GM18867 (cell line): ENCODE measurements around the gene DENND2A.
"Not testable (repeated sequence)": the region's sequence is repeated elsewhere in the genome, so short reads cannot be mapped to it uniquely, and the experiment has no call there.

ENCODE experiments used
- ATAC-seq: cut with Tn5 transposase; IDR thresholded peaks from one replicate; pipeline ENCODE4 v1.9.1; 2021; ENCODE audit warnings: mild to moderate bottlenecking, moderate library complexity; ENCODE audit not compliant: unreplicated experiment

Gene DENND2A

DNA sequence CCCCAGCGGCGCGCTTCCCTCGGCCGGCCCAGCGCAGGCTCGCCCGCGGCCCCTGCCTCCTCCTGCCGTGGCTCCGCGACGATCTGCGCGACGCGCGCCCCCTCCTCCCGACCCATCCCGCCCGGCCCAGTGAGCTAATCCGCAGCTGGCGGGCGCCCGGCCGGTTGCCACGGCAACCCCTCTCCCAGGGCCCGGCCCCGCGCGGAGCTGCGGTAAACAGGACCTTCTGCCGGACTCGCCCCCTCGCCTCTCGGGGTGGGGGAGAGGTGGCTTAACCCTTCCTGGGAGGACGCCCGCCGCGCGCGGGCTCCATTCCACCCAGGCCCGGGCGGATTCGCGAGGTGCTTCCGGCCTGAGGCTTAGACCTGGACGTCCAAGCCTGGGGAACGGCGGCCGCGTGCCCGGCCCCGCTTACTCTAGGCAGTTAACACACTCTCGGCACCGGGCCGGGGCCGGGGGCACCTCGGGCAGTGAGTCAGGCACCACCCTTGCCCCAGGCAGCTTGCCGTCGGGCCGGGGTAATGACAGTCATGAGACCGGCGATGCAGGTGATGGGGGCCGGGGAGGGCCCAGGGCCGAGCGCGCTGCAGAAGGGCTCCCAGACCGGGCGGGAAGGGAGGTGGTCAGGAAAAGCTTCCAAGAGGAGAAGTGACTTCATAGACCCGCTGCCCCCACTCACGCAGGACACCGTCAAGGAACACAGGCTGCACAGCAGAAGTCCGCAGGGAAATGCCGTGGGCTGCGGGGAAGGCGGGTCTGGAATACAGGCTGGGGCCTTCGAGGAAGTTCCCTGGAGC is at the start of gene DENND2A:
Gene DENND2A, minus strand, starts transcription at position 87 of the 797 bp plus-strand sequence. CDS start 38,416 bp downstream, outside the sequence.
- ATAC-seq, result no peak

- ATAC-seq, result no peak
Observed at GRCh38 chr7:140689199-140690152, 48.9 kb upstream of the DENND2A start.

DNA sequence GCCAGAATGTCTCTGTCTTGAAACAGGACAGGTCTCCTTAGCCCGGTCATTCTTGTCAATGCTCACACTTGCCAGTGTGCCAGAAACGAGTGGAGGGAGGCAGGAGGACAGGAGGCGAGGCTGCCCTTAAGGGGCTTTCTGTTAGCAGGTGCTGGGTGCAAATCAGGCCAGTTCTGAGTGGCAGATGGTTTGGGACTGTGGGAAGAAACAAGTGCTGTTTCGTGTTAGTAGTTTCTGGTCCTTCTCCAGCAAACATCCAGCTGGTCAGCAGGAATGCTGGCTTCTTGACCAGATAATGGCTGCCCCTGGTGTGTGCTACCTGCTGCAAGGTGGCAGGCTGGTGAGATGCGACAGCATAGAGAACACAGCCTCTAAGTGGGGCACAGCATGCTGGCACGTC is 47.7 kb upstream of the DENND2A start:
- ATAC-seq, result no peak

DNA sequence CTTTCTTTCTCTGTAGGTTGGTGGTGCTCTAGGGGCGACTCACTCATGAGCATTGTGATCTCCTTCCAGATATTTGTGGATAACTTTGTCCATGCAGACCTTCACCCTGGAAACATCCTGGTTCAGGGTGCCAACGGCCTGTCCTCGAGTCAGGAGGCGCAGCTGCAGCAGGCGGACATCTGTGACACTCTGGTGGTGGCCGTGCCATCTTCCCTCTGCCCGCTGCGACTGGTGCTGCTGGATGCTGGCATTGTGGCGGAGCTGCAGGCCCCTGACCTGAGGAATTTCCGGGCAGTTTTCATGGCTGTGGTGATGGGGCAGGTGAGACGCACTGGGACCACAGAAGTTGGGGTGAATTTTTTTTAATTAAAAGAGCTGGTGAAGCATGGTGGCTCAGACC is 46.3 kb upstream of the DENND2A start:
- ATAC-seq, result no peak

DNA sequence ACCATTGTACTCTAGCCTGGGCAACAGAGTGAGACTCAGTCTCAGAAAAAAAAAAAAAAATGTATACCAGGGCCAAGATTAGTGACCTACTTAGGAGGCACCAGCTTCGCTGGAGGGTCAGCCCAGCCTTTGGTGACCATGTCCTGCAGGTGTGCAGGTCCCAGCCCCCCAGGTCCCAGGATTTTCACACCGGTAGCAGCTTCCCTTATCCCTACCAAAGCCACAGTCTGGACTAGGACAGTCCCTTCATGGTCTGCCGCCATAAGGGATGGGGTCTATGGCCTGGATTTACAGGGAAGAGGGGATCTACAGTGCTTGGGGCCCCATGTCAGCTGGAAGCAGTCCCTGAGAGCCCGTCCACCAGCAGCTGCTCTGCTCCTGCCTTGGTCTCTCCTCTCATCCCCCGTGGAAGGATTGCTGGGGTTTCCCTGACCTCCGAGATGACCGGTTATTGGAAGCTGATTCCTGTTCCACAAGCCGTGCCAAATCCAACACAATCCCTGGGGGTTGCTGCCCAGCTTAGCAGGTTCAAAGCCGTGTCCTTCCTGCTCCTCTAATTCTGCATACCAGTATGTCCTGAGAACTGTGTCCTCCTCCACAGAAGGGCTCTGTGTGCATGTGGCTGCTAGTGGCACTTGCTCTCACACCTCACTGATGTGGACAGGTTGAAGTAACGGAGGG is 44.9 kb upstream of the DENND2A start:
- no peak for ATAC-seq

- ATAC-seq, result no peak
Observed at GRCh38 chr7:140684066-140684950, 43.7 kb upstream of the DENND2A start.

DNA sequence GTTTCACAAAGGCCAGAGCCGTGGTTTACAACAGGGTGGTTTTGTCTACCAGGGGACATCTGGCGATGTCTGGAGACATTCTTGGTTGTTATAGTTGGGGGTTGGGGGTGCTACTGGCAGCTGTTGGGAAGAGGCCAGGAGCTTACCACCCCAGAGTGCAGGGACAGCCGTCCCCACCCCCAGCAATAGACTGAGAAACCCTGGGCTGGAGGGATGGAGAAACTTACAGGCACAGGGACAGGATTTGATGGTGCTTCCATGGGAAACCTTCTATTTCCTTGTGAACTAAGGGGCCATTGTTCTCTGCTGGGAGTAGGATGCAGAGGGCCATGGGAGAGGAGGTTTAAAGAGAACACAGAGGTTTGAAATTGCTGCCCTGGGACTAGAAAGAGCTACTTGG is 43.0 kb upstream of the DENND2A start:
- ATAC-seq, result no peak

GRCh38 chr7:140681766-140682165 is 41.2 kb upstream of the DENND2A start:
- ATAC-seq, result no peak

GRCh38 chr7:140680886-140681285 is 40.3 kb upstream of the DENND2A start:
- no peak for ATAC-seq

DNA sequence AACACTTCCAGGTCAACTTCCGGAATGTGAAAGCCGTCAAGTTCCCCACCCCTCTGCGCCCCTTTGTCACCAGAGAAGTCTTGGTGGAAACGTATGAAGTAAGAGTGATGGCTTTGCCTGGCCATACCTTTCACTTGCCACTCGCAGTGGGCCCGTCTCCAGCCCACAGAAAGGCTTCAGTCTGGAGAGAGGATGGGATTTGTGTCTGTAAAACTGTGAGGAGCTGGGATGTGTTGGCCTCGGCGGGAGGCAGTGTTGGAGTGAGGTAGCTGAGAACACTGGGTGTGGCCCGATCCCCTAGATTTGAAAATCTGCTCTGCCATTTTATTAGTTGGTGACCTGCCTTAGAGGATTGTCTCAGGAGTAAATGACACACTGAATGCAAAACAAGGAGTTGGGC is 38.6 kb upstream of the DENND2A start:
- no peak for ATAC-seq

GRCh38 chr7:140678816-140679130 is 38.2 kb upstream of the DENND2A start:
- ATAC-seq, result no peak

GRCh38 chr7:140678081-140678815 is 37.6 kb upstream of the DENND2A start:
- no peak for ATAC-seq

DNA sequence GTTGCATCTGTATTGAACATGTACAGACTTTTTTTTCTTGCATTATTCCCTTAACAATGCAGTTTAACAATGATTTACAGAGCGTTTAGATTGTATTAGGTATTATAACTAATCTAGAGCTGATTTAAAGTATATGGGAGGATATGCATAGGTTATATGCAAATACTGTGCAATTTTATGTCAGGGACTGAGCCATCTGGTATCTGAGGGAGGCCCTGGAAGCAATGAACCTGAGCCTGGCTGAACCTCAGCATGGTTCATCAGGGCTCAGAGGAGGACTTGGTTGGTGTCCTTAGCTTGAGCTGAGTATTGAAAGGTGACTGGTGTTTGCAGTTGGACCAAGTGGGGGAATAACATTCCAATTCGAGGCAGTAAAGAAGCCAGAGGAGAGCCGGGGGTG is 36.9 kb upstream of the DENND2A start:
- no peak for ATAC-seq

- ATAC-seq, result not testable (repeated sequence)
Observed at GRCh38 chr7:140676956-140677355, 36.3 kb upstream of the DENND2A start.

- peak; percentile 57 for ATAC-seq
Observed at GRCh38 chr7:140676306-140676705, 35.7 kb upstream of the DENND2A start.

DNA sequence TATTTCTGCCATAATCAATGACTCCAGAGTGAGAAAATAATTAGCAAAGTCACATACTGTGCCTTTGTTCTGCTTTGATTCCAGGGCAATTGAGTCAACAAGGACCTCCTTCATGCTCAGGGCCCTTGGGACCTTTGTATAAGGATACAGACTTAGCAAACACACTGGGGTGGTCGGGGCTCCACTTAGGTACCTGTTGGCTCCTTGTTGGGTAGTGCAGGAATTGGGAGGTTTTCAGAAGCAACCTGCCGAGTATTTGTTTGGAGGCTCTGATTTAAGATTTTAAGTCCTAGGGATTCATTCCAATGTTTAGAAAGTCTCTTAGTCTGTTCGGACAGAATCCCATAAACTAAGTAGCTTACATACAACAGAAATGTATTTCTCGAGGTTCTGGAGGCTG is 35.1 kb upstream of the DENND2A start:
- no peak for ATAC-seq

DNA sequence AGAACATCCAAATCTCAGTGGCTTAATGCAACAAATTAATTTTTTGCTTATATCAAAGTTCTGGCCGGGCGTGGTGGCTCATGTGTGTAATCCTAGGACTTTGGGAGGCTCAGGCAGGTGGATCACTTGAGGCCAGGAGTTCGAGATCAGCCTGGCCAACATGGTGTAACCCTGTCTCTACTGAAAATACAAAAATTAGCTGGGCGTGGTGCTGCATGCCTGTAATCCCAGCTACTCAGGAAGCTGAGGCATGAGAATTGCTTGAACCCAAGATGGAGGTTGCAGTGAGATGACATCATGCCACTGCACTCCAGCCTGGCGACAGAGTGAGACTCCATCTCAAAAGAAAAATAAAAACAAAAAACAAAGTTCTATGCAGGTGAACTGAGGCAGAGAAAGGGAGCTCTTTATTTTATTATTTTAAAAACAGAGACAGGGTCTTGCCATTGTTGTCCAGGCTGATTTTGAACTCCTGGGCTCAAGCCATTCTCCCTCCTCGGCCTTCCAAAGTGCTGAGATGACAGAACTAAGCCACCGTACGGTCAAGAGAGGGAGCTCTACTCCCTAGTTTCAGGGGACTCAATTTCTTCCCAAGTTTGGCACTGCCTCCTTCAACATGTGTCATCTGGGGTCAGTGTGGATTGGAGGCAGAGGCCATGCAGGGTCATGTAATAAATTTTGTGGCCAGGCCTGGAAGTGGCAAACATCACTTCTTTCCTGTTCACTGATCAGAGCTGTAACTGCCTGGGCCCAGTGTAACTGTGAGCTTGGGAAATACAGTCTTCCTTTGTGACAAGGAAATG is 34.5 kb upstream of the DENND2A start:
- no peak for ATAC-seq

- ATAC-seq, result peak; percentile 40
Observed at GRCh38 chr7:140674356-140674800, 33.8 kb upstream of the DENND2A start.

GRCh38 chr7:140673774-140674155 is 33.2 kb upstream of the DENND2A start:
- ATAC-seq, result no peak
